ENCODE results near the gene POLD2.

GRCh38 chr7:44143646-44144250 lies 20.4 kb upstream of the POLD2 start:
- TF ChIP-seq CTCF (IDR thresholded peaks at IDR 0.05): no peak
- TF ChIP-seq EZH2 (IDR thresholded peaks at IDR 0.05): no peak

Measured in neural progenitor cell (in vitro differentiated cells).